ENCODE measurements around the gene CNGA3.

CNGA3 gene

GRCh38 chr2:98378196-98378595 is 31.9 kb downstream of the CNGA3 start:
- DNase-seq (ENCODE audit: low spot score): no peak

GRCh38 chr2:98378901-98379300 is 32.6 kb downstream of the CNGA3 start:
- peak; percentile 68 for DNase-seq (ENCODE audit: low spot score)

GRCh38 chr2:98379311-98380202 is 33.3 kb downstream of the CNGA3 start:
- no peak for DNase-seq (ENCODE audit: low spot score)

- no peak for DNase-seq (ENCODE audit: low spot score)
These were observed 33.9 kb downstream of the CNGA3 start for GRCh38 chr2:98380203-98380535.

GRCh38 chr2:98381494-98381893 is 35.2 kb downstream of the CNGA3 start:
- DNase-seq (ENCODE audit: low spot score): no peak

- DNase-seq (ENCODE audit: low spot score): no peak
These were observed 35.8 kb downstream of the CNGA3 start for GRCh38 chr2:98382086-98382485.

- no peak for DNase-seq (ENCODE audit: low spot score)
These were observed 36.5 kb downstream of the CNGA3 start for GRCh38 chr2:98382739-98383138.

- no peak for DNase-seq (ENCODE audit: low spot score)
These were observed 36.9 kb downstream of the CNGA3 start for GRCh38 chr2:98383166-98383565.

- peak; percentile 90 for DNase-seq (ENCODE audit: low spot score)
These were observed 38.9 kb downstream of the CNGA3 start for GRCh38 chr2:98385050-98385699.

GRCh38 chr2:98387478-98387877 is 41.2 kb downstream of the CNGA3 start:
- DNase-seq (ENCODE audit: low spot score): no peak

- DNase-seq (ENCODE audit: low spot score): no peak
These were observed 41.8 kb downstream of the CNGA3 start for GRCh38 chr2:98388081-98388480.

GRCh38 chr2:98388601-98389250 is 42.5 kb downstream of the CNGA3 start:
- DNase-seq (ENCODE audit: low spot score): no peak

- DNase-seq (ENCODE audit: low spot score): no peak
These were observed 43.0 kb downstream of the CNGA3 start for GRCh38 chr2:98389251-98389605.

- DNase-seq (ENCODE audit: low spot score): no peak
These were observed 44.6 kb downstream of the CNGA3 start for GRCh38 chr2:98390571-98391476.

- no peak for DNase-seq (ENCODE audit: low spot score)
These were observed 45.5 kb downstream of the CNGA3 start for GRCh38 chr2:98391581-98392270.

GRCh38 chr2:98393354-98393753 is 47.1 kb downstream of the CNGA3 start:
- DNase-seq (ENCODE audit: low spot score): no peak

GRCh38 chr2:98394595-98395153 is 48.4 kb downstream of the CNGA3 start:
- no peak for DNase-seq (ENCODE audit: low spot score)

- DNase-seq (ENCODE audit: low spot score): no peak
These were observed 49.7 kb downstream of the CNGA3 start for GRCh38 chr2:98395977-98396376.

GRCh38 chr2:98396745-98397355 is 50.6 kb downstream of the CNGA3 start:
- no peak for DNase-seq (ENCODE audit: low spot score)

GRCh38 chr2:98399140-98399539 is 52.9 kb downstream of the CNGA3 start:
- DNase-seq (ENCODE audit: low spot score): no peak

GRCh38 chr2:98403878-98404277 is 57.6 kb downstream of the CNGA3 start:
- no peak for DNase-seq (ENCODE audit: low spot score)

Data from GM03348 (cell line).